ENCODE data around the gene MAP3K2. TPM values are rescaled to one million over a fixed set of nuclear protein-coding genes. Genes with fewer than 3 reads are reported as not detected.

MAP3K2 gene
- total RNA-seq, 1 experiment from 2014 or later, result 36.0 TPM

GRCh38 chr2:127371037-127371436, 16.7 kb downstream of the MAP3K2 start:
- Histone ChIP-seq H3K9ac (ENCODE audit: low read length) (no peak overlapping the region), H3K9me3 (ENCODE audit: low read length) (peaks cover 9% of the 10 kb centered on the region), H3K36me3 (ENCODE audit: insufficient read depth, low read length) (no peaks in the 10 kb centered on the region), H2AFZ (ENCODE audit: low read length) (no peak overlapping the region), H3K27ac (ENCODE audit: low read length) (no peak overlapping the region), H3K9me2 (replicated peaks; ENCODE audit: insufficient read depth, low read length) (no peaks in the 10 kb centered on the region), H3K4me3 (ENCODE audit: low read length) (no peak overlapping the region), H4K20me1 (ENCODE audit: insufficient read depth, low read depth, low read length) (no peaks in the 10 kb centered on the region), H3K4me1 (ENCODE audit: low read length) (peaks cover 9% of the 10 kb centered on the region; the same call in 1 of the 2 replicates), H3K27me3 (ENCODE audit: low read length) (no peaks in the 10 kb centered on the region), H3K4me2 (ENCODE audit: low read depth, low read length, poor library complexity, severe bottlenecking) (no peak overlapping the region), H3K79me2 (ENCODE audit: low read length) (peaks cover 92% of the 10 kb centered on the region)
- no peak for DNase-seq

- no peak overlapping the region for H2AFZ ChIP-seq (ENCODE audit: low read length)
- H3K4me2 ChIP-seq (ENCODE audit: low read depth, low read length, poor library complexity, severe bottlenecking), result no peak overlapping the region
- H3K27ac ChIP-seq (ENCODE audit: low read length), result no peak overlapping the region
- peaks cover 3% of the 10 kb centered on the region; the same call in 1 of the 2 replicates for H4K20me1 ChIP-seq (ENCODE audit: insufficient read depth, low read depth, low read length)
- H3K9ac ChIP-seq (ENCODE audit: low read length), result no peak overlapping the region
- peaks cover 94% of the 10 kb centered on the region for H3K79me2 ChIP-seq (ENCODE audit: low read length)
- peaks cover 17% of the 10 kb centered on the region for H3K4me1 ChIP-seq (ENCODE audit: low read length)
- peaks cover 9% of the 10 kb centered on the region for H3K9me3 ChIP-seq (ENCODE audit: low read length)
- H3K27me3 ChIP-seq (ENCODE audit: low read length), result no peaks in the 10 kb centered on the region
- H3K9me2 ChIP-seq (replicated peaks; ENCODE audit: insufficient read depth, low read length), result no peaks in the 10 kb centered on the region
- H3K4me3 ChIP-seq (ENCODE audit: low read length), result no peak overlapping the region
- no peak for DNase-seq
- no peaks in the 10 kb centered on the region for H3K36me3 ChIP-seq (ENCODE audit: insufficient read depth, low read length)
Observed at GRCh38 chr2:127370010-127370409, 17.8 kb downstream of the MAP3K2 start.

- Histone ChIP-seq H3K36me3 (ENCODE audit: insufficient read depth, low read length) (no peaks in the 10 kb centered on the region), H3K4me1 (ENCODE audit: low read length) (peaks cover 24% of the 10 kb centered on the region), H3K79me2 (ENCODE audit: low read length) (peaks cover 92% of the 10 kb centered on the region), H3K9ac (ENCODE audit: low read length) (no peak overlapping the region), H4K20me1 (ENCODE audit: insufficient read depth, low read depth, low read length) (peaks cover 3% of the 10 kb centered on the region; the same call in 1 of the 2 replicates), H3K4me3 (ENCODE audit: low read length) (no peak overlapping the region), H3K27ac (ENCODE audit: low read length) (no peak overlapping the region), H3K4me2 (ENCODE audit: low read depth, low read length, poor library complexity, severe bottlenecking) (no peak overlapping the region), H3K27me3 (ENCODE audit: low read length) (no peaks in the 10 kb centered on the region), H3K9me2 (replicated peaks; ENCODE audit: insufficient read depth, low read length) (no peaks in the 10 kb centered on the region), H2AFZ (ENCODE audit: low read length) (no peak overlapping the region), H3K9me3 (ENCODE audit: low read length) (no peaks in the 10 kb centered on the region)
- no peak for DNase-seq
Observed at GRCh38 chr2:127365211-127365643, 22.5 kb downstream of the MAP3K2 start.

GRCh38 chr2:127362971-127363370, 24.8 kb downstream of the MAP3K2 start:
- no peak overlapping the region for H3K4me3 ChIP-seq (ENCODE audit: low read length)
- no peaks in the 10 kb centered on the region for H3K9me2 ChIP-seq (replicated peaks; ENCODE audit: insufficient read depth, low read length)
- H3K79me2 ChIP-seq (ENCODE audit: low read length), result peaks cover 98% of the 10 kb centered on the region
- no peaks in the 10 kb centered on the region for H3K9me3 ChIP-seq (ENCODE audit: low read length)
- H3K4me1 ChIP-seq (ENCODE audit: low read length), result peaks cover 24% of the 10 kb centered on the region
- H3K4me2 ChIP-seq (ENCODE audit: low read depth, low read length, poor library complexity, severe bottlenecking), result no peak overlapping the region
- no peak for DNase-seq
- no peak overlapping the region for H3K9ac ChIP-seq (ENCODE audit: low read length)
- H3K36me3 ChIP-seq (ENCODE audit: insufficient read depth, low read length), result no peaks in the 10 kb centered on the region; the same call in 1 of the 2 replicates
- H3K27me3 ChIP-seq (ENCODE audit: low read length), result no peaks in the 10 kb centered on the region
- no peak overlapping the region for H3K27ac ChIP-seq (ENCODE audit: low read length)
- H4K20me1 ChIP-seq (ENCODE audit: insufficient read depth, low read depth, low read length), result peaks cover 3% of the 10 kb centered on the region; the same call in 1 of the 2 replicates
- no peak overlapping the region for H2AFZ ChIP-seq (ENCODE audit: low read length)

- no peaks in the 10 kb centered on the region for H3K27me3 ChIP-seq (ENCODE audit: low read length)
- no peak overlapping the region for H3K4me2 ChIP-seq (ENCODE audit: low read depth, low read length, poor library complexity, severe bottlenecking)
- H3K4me3 ChIP-seq (ENCODE audit: low read length), result no peak overlapping the region
- no peak overlapping the region for H2AFZ ChIP-seq (ENCODE audit: low read length)
- DNase-seq, result no peak
- no peaks in the 10 kb centered on the region for H3K9me2 ChIP-seq (replicated peaks; ENCODE audit: insufficient read depth, low read length)
- peaks cover 98% of the 10 kb centered on the region for H3K79me2 ChIP-seq (ENCODE audit: low read length)
- H3K9me3 ChIP-seq (ENCODE audit: low read length), result no peaks in the 10 kb centered on the region
- H3K36me3 ChIP-seq (ENCODE audit: insufficient read depth, low read length), result no peaks in the 10 kb centered on the region; the same call in none of the 2 replicates
- no peak overlapping the region for H3K9ac ChIP-seq (ENCODE audit: low read length)
- no peak overlapping the region for H3K27ac ChIP-seq (ENCODE audit: low read length)
- H3K4me1 ChIP-seq (ENCODE audit: low read length), result peaks cover 22% of the 10 kb centered on the region
- peaks cover 3% of the 10 kb centered on the region; the same call in 1 of the 2 replicates for H4K20me1 ChIP-seq (ENCODE audit: insufficient read depth, low read depth, low read length)
Observed at GRCh38 chr2:127361929-127362885, 25.6 kb downstream of the MAP3K2 start.

GRCh38 chr2:127360242-127360641, 27.5 kb downstream of the MAP3K2 start:
- Histone ChIP-seq H3K27ac (ENCODE audit: low read length) (no peak overlapping the region), H3K9me3 (ENCODE audit: low read length) (no peaks in the 10 kb centered on the region), H2AFZ (ENCODE audit: low read length) (no peak overlapping the region), H3K27me3 (ENCODE audit: low read length) (no peaks in the 10 kb centered on the region), H3K4me2 (ENCODE audit: low read depth, low read length, poor library complexity, severe bottlenecking) (no peak overlapping the region), H4K20me1 (ENCODE audit: insufficient read depth, low read depth, low read length) (peaks cover under 1% of the 10 kb centered on the region; the same call in 1 of the 2 replicates), H3K36me3 (ENCODE audit: insufficient read depth, low read length) (no peaks in the 10 kb centered on the region; the same call in none of the 2 replicates), H3K9me2 (replicated peaks; ENCODE audit: insufficient read depth, low read length) (no peaks in the 10 kb centered on the region), H3K79me2 (ENCODE audit: low read length) (peaks cover 97% of the 10 kb centered on the region), H3K4me1 (ENCODE audit: low read length) (peaks cover 9% of the 10 kb centered on the region), H3K9ac (ENCODE audit: low read length) (no peak overlapping the region), H3K4me3 (ENCODE audit: low read length) (no peak overlapping the region)
- no peak for DNase-seq

- H3K27me3 ChIP-seq (ENCODE audit: low read length), result no peaks in the 10 kb centered on the region
- H3K27ac ChIP-seq (ENCODE audit: low read length), result no peak overlapping the region
- no peaks in the 10 kb centered on the region for H3K9me3 ChIP-seq (ENCODE audit: low read length)
- H2AFZ ChIP-seq (ENCODE audit: low read length), result no peak overlapping the region
- H3K9ac ChIP-seq (ENCODE audit: low read length), result no peak overlapping the region
- peaks cover 97% of the 10 kb centered on the region for H3K79me2 ChIP-seq (ENCODE audit: low read length)
- no peak for DNase-seq
- no peaks in the 10 kb centered on the region; the same call in none of the 2 replicates for H3K36me3 ChIP-seq (ENCODE audit: insufficient read depth, low read length)
- no peak overlapping the region for H3K4me3 ChIP-seq (ENCODE audit: low read length)
- no peaks in the 10 kb centered on the region for H4K20me1 ChIP-seq (ENCODE audit: insufficient read depth, low read depth, low read length)
- peaks cover 7% of the 10 kb centered on the region for H3K4me1 ChIP-seq (ENCODE audit: low read length)
- H3K4me2 ChIP-seq (ENCODE audit: low read depth, low read length, poor library complexity, severe bottlenecking), result no peak overlapping the region
- no peaks in the 10 kb centered on the region for H3K9me2 ChIP-seq (replicated peaks; ENCODE audit: insufficient read depth, low read length)
Observed at GRCh38 chr2:127359520-127359919, 28.3 kb downstream of the MAP3K2 start.

- Histone ChIP-seq H3K79me2 (ENCODE audit: low read length) (peaks cover 97% of the 10 kb centered on the region), H3K4me2 (ENCODE audit: low read depth, low read length, poor library complexity, severe bottlenecking) (no peak overlapping the region), H3K9ac (ENCODE audit: low read length) (no peak overlapping the region), H2AFZ (ENCODE audit: low read length) (no peak overlapping the region), H3K4me3 (ENCODE audit: low read length) (no peak overlapping the region), H3K4me1 (ENCODE audit: low read length) (peaks cover 7% of the 10 kb centered on the region), H3K36me3 (ENCODE audit: insufficient read depth, low read length) (no peaks in the 10 kb centered on the region; the same call in none of the 2 replicates), H3K27ac (ENCODE audit: low read length) (no peak overlapping the region), H3K9me2 (replicated peaks; ENCODE audit: insufficient read depth, low read length) (no peaks in the 10 kb centered on the region), H3K9me3 (ENCODE audit: low read length) (no peaks in the 10 kb centered on the region), H3K27me3 (ENCODE audit: low read length) (no peaks in the 10 kb centered on the region), H4K20me1 (ENCODE audit: insufficient read depth, low read depth, low read length) (no peaks in the 10 kb centered on the region)
- DNase-seq, result no peak
Observed at GRCh38 chr2:127358971-127359370, 28.8 kb downstream of the MAP3K2 start.

All from Karpas-422 (cell line).